Common myeloid progenitor, CD34-positive (primary cell): ENCODE results near the gene SPRR4.

ENCODE experiments used
- CTCF ChIA-PET: fragments of 350-600 bp; sonication (Branson Sonifier 250); formaldehyde crosslinking; loops from one replicate; lab custom pipeline; 2021; ENCODE audit warnings: antibody characterized with exemption; lab: Charles Lee
- POLR2A ChIA-PET: fragments of 350-600 bp; sonication (Branson Sonifier 250); formaldehyde crosslinking; loops from one replicate; lab custom pipeline; 2021; ENCODE audit warnings: antibody characterized with exemption; lab: Charles Lee
- DNase-seq, 3 donors: peaks; one replicate each; pipeline versions ENCODE4 v3.0.0 to v3.0.0-alpha.2; 2013
- H3K27ac ChIP-seq, 2 experiments: 1 replicate in 1 of 2; 2 replicates in 1 of 2; pipeline ENCODE4 v1.7.0; 2013; ENCODE audit warnings: inconsistent platforms in 2 of 2, low read length in 2 of 2, mild to moderate bottlenecking in 2 of 2, low read depth in 1 of 2, moderate library complexity in 1 of 2; ENCODE audit not compliant: severe bottlenecking in 2 of 2, insufficient read depth in 1 of 2, poor library complexity in 1 of 2
- H3K27me3 ChIP-seq, 5 experiments: replicated peaks in 2 of 5; 1 replicate in 3 of 5; 2 replicates in 2 of 5; pipeline versions ENCODE4 v1.6.1 to v1.7.0; 2013; ENCODE audit warnings: low read length in 4 of 5, mild to moderate bottlenecking in 2 of 5, moderate library complexity in 2 of 5, inconsistent platforms in 1 of 5; ENCODE audit not compliant: insufficient read depth in 5 of 5, control insufficient read depth in 4 of 5
- H3K36me3 ChIP-seq, 4 experiments: 1 replicate in 2 of 4; 2 replicates in 2 of 4; pipeline versions ENCODE4 v1.6.1 to v1.7.0; 2013; ENCODE audit warnings: low read length in 3 of 4, control low read depth in 1 of 4, mild to moderate bottlenecking in 1 of 4; ENCODE audit not compliant: control insufficient read depth in 4 of 4, insufficient read depth in 4 of 4
- H3K4me1 ChIP-seq, 4 experiments: 1 replicate in 3 of 4; 2 replicates in 1 of 4; pipeline versions ENCODE4 v1.6.1 to v1.7.1; 2013; ENCODE audit warnings: low read length in 3 of 4, mild to moderate bottlenecking in 3 of 4, control low read depth in 1 of 4, inconsistent platforms in 1 of 4, moderate library complexity in 1 of 4; ENCODE audit not compliant: control insufficient read depth in 4 of 4, insufficient read depth in 4 of 4; ENCODE audit errors: control extremely low read depth in 1 of 4
- H3K4me3 ChIP-seq, 7 experiments: 1 replicate in 4 of 7; 2 replicates in 3 of 7; pipeline versions ENCODE4 v1.5.1 to v1.7.0; 2013; ENCODE audit warnings: mild to moderate bottlenecking in 7 of 7, low read length in 6 of 7, moderate library complexity in 6 of 7, inconsistent platforms in 2 of 7, low read depth in 2 of 7, control low read depth in 1 of 7; ENCODE audit not compliant: insufficient read depth in 4 of 7, control insufficient read depth in 1 of 7; ENCODE audit errors: extremely low read depth in 1 of 7
- H3K9me3 ChIP-seq, 5 experiments: 1 replicate in 4 of 5; 2 replicates in 1 of 5; pipeline versions ENCODE4 v1.6.1 to v1.7.1; 2013; ENCODE audit warnings: low read length in 4 of 5, mild to moderate bottlenecking in 2 of 5, inconsistent platforms in 1 of 5, low read depth in 1 of 5, moderate library complexity in 1 of 5; ENCODE audit not compliant: control insufficient read depth in 4 of 5, insufficient read depth in 2 of 5; ENCODE audit errors: control extremely low read depth in 1 of 5
- WGBS: methylation state at CpG from one replicate; pipeline ENCODE4 v1.1.5; 2013; ENCODE audit not compliant: insufficient coverage; 5-methylcytosine and 5-hydroxymethylcytosine counted together

SPRR4 gene

DNA sequence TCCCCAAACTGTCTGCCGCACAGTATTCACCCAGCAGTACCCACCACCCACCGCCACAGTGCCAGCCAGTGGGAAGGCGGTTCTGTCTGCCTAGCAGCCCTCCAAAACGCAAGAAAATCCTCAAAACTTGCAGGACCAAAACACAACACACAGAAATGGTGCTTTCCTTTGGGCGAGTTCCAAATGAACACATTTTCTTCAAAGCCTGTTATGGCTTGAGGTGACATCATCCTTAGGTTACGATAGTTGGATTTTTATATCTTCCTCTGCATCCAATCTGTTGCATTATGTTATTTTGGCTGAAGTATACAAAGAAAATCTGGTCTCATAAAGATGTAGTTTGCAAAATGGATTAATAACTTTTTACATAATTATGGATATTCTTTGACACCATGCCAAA, 22.7 kb downstream of the SPRR4 start:
- POLR2A ChIA-PET: no interaction called here
- Histone ChIP-seq H3K4me3 (no peak overlapping the region), H3K27ac (no peak overlapping the region), H3K36me3 (no peaks in the 10 kb centered on the region), H3K9me3 (peaks cover 0 to 4% (median 3%) of the 10 kb centered on the region in 5 experiments), H3K27me3 (peaks cover 0 to 5% (median 4%) of the 10 kb centered on the region in 5 experiments), H3K4me1 (no peaks in the 10 kb centered on the region)
- CTCF ChIA-PET: no interaction called here
- DNase-seq: no peak
- 90% methylated on average over 4 of the region's 6 CpGs for WGBS

DNA sequence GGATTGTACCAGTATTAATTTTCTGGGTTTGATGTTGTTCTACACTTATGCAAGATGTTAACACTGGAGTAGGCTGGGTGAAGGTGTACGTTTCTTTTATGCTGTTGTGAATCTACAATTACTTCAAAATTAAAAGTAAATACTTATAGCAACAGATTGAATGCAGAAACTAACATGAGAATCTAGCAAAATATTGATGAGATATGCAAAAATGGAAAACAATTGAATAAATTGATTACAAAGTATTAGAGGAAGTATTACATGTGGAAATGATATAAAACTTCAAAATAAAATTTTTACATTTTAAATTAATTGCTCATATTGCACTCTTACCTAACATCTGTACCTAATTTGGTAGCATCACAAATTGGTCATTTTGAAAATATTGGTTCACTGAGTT, 25.4 kb downstream of the SPRR4 start:
- Histone ChIP-seq H3K4me3 (no peak overlapping the region), H3K36me3 (no peaks in the 10 kb centered on the region), H3K9me3 (peaks cover 0 to 4% (median 3%) of the 10 kb centered on the region in 5 experiments), H3K27ac (no peak overlapping the region), H3K27me3 (peaks cover 0 to 6% (median 3%) of the 10 kb centered on the region in 5 experiments), H3K4me1 (no peaks in the 10 kb centered on the region)
- CTCF ChIA-PET: no interaction called here
- DNase-seq: no peak
- POLR2A ChIA-PET: no interaction called here
- no CpG with 5 or more reads among the region's 1 CpG for WGBS

DNA sequence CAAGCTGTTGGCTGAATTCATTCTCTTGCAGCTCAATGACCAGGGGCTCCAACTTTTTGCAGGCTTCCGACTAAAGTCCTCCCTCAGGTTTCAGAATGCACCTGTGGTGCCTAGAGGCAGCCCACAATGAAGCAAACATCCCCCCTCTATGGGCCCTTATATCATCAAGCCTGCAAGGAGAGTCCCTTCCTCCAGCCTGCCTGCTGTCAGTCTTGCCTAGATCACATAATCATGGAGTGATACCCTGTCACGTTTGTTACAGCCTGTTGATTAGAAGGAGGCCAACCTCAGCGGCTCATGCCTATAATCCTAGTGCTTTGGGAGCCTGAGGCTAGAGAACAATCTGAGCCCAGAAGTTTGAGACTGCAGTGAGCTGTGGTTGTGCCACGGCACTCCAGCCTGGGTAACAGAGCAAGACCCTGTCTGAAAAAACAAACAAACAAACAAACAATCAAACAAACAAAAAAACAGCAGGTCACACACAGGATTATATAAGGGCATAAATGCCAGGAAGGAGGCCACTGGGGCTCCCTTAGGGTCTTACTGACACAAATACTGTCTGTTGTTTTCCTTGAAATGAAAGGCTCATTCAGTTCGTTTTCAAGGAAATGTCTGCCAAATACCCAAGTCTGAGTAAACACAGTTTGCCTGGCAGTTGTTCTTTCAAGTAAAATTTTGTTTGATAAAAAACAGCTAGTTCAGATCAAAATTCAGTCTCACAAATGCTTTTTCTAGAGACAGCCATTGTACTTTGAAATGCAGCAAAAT, 26.4 kb downstream of the SPRR4 start:
- DNase-seq: no peak
- WGBS: 44% methylated on average over 5 of the region's 5 CpGs
- ChIA-PET CTCF (no interaction called here), POLR2A (no interaction called here)
- H3K27ac ChIP-seq: no peak overlapping the region
- H3K4me3 ChIP-seq: no peak overlapping the region
- H3K27me3 ChIP-seq: peaks cover 0 to 6% (median 3%) of the 10 kb centered on the region in 5 experiments
- H3K4me1 ChIP-seq: no peaks in the 10 kb centered on the region
- peaks cover 0 to 4% (median 3%) of the 10 kb centered on the region in 5 experiments for H3K9me3 ChIP-seq
- no peaks in the 10 kb centered on the region for H3K36me3 ChIP-seq

DNA sequence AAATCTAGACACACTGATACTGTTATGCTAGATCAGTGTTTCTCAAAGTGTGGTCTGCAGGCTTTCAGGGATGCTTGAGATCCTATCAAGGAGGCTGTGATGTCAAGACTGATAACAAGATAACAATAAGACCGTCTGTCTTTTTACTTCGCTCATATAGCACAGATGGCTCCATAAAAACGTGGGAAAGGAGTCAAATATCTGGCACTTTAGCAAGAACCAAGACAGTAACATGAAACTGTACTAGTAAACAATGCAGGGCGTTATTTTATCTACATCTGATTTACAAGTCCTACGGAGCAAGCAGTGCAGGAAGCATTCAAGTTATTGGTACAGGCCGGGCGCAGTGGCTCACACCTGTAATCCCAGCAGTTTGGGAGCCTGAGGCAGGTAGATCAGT, 27.5 kb downstream of the SPRR4 start:
- Histone ChIP-seq H3K27me3 (peaks cover 0 to 6% (median 3%) of the 10 kb centered on the region in 5 experiments), H3K4me3 (no peak overlapping the region), H3K27ac (no peak overlapping the region), H3K9me3 (peaks cover 0 to 4% (median 3%) of the 10 kb centered on the region in 5 experiments), H3K4me1 (no peaks in the 10 kb centered on the region), H3K36me3 (no peaks in the 10 kb centered on the region)
- 50% methylated on average over 7 of the region's 7 CpGs for WGBS
- ChIA-PET CTCF (no interaction called here), POLR2A (no interaction called here)
- no peak for DNase-seq

DNA sequence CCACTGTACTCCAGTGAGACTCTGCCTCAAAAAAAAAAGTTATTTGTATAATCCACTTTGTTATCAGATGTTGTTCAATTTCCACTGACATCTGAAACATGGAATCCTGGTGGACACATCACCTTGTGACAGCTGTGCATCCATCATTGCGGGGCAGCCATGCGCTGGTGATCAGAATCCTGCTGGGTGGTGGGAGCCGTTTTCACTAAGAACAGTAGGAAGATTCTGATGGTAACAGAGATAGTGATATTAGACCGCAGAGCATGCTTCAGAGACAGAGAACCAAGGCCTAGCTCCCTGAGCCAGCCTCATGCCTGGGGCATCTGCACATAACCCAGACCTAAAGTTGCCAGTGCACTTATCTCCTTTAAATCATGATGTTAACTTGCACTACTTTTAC, 28.0 kb downstream of the SPRR4 start:
- peaks cover 0 to 6% (median 3%) of the 10 kb centered on the region in 5 experiments for H3K27me3 ChIP-seq
- DNase-seq: no peak
- H3K4me3 ChIP-seq: no peak overlapping the region
- H3K4me1 ChIP-seq: no peaks in the 10 kb centered on the region
- H3K9me3 ChIP-seq: peaks cover 0 to 4% (median 3%) of the 10 kb centered on the region in 5 experiments
- CTCF ChIA-PET: no interaction called here
- no peaks in the 10 kb centered on the region for H3K36me3 ChIP-seq
- H3K27ac ChIP-seq: no peak overlapping the region
- 96% methylated on average over 4 of the region's 4 CpGs for WGBS
- POLR2A ChIA-PET: interaction anchor here (0.6 kb wide), 1 partner anchor 14 kb away, joined by 3 read pairs; no protein-coding TSS in a partner anchor

DNA sequence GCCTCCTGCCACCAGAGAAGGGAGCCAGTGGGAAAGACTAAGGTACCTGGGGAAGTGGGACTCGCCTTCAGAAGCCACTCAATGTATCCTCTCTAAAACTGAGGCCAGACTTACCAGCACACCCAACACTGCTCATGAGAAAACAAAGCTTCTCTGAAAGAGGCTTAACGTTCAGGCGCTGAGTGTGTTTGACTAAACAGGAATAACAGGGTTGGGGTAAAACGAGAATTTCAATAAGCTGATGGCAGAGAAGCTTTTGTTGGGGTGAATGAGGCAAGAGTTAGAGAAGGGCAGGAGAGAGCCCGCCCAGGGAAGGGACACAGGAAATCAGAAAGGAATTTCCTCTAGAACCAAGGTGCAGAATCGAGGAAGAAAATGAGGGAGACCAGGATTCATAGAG, 29.4 kb downstream of the SPRR4 start:
- CTCF ChIA-PET: no interaction called here
- WGBS: 83% methylated on average over 2 of the region's 6 CpGs
- Histone ChIP-seq H3K36me3 (no peaks in the 10 kb centered on the region), H3K4me3 (no peak overlapping the region), H3K4me1 (no peaks in the 10 kb centered on the region), H3K9me3 (peaks cover 0 to 4% (median 3%) of the 10 kb centered on the region in 5 experiments), H3K27ac (no peak overlapping the region), H3K27me3 (peaks cover 0 to 6% (median 3%) of the 10 kb centered on the region in 5 experiments)
- POLR2A ChIA-PET: no interaction called here
- DNase-seq: no peak

DNA sequence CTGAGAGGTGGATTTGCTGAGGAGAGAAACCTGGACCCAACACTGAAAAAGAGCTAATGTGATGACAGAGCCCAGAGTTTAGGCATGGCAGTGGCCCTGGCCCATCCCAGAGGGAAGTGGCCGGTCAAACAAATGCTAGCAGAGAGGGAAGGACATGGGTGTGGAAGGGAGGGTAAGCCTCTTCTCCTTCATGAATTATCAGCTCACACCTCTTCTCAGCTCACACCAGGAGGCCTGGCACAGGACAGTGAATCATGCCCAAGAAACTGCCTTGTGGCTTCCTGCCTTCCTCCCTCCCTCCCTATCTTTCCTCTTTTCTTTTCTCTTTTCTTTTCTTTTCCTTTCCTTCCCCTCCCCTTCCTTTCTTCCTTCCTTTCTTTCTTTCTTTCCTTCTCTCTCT, 29.8 kb downstream of the SPRR4 start:
- H3K9me3 ChIP-seq: peaks cover 0 to 2% (median 0%) of the 10 kb centered on the region in 5 experiments
- no peak overlapping the region for H3K4me3 ChIP-seq
- H3K27me3 ChIP-seq: peaks cover 0 to 6% (median 3%) of the 10 kb centered on the region in 5 experiments
- no peaks in the 10 kb centered on the region for H3K4me1 ChIP-seq
- ChIA-PET POLR2A (no interaction called here), CTCF (interaction anchor here (0.7 kb wide), 1 partner anchor 8 kb away, joined by 3 read pairs; no protein-coding TSS in a partner anchor)
- no peaks in the 10 kb centered on the region for H3K36me3 ChIP-seq
- no peak for DNase-seq
- WGBS: no CpG with 5 or more reads among the region's 1 CpG
- H3K27ac ChIP-seq: no peak overlapping the region
